C4-2B (cell line): ENCODE results near the gene GPBAR1.

Experiments used
- ZFX ChIP-seq: fragments of 450-650 bp; IDR thresholded peaks from 2 replicates; pipeline ENCODE4 v1.6.1; 2017
- TF ChIP-seq, protein P1 (sequence below): fragments of 450-650 bp; conservative IDR thresholded peaks from 2 replicates; pipeline ENCODE4 v1.5.1; 2017; ENCODE audit warnings: mild to moderate bottlenecking

DNA sequence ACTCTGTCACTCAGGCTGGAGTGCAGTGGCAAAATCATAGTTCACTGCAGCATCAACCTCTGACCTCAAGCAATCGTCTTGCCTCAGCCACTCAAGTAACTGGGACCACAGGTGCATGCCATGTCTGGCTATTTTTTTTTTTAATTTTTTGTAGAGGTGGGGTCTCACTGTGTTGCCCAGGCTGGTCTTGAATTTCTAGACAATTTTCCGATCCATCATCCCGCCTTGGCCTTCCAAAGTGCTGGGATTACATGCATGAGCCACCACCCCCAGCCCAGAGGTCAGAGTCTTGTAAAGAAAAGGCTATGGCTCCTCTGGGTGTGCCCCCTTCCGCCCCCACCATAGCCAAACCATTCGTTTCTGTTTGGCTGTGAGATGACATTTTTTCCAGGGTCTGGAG lies 44.6 kb downstream of the GPBAR1 start:
- TF ChIP-seq, protein P1, sequence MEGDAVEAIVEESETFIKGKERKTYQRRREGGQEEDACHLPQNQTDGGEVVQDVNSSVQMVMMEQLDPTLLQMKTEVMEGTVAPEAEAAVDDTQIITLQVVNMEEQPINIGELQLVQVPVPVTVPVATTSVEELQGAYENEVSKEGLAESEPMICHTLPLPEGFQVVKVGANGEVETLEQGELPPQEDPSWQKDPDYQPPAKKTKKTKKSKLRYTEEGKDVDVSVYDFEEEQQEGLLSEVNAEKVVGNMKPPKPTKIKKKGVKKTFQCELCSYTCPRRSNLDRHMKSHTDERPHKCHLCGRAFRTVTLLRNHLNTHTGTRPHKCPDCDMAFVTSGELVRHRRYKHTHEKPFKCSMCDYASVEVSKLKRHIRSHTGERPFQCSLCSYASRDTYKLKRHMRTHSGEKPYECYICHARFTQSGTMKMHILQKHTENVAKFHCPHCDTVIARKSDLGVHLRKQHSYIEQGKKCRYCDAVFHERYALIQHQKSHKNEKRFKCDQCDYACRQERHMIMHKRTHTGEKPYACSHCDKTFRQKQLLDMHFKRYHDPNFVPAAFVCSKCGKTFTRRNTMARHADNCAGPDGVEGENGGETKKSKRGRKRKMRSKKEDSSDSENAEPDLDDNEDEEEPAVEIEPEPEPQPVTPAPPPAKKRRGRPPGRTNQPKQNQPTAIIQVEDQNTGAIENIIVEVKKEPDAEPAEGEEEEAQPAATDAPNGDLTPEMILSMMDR: no peak
- no peak for TF ChIP-seq ZFX
